Measurements from ENCODE around the gene PLXNA2.

DNA sequence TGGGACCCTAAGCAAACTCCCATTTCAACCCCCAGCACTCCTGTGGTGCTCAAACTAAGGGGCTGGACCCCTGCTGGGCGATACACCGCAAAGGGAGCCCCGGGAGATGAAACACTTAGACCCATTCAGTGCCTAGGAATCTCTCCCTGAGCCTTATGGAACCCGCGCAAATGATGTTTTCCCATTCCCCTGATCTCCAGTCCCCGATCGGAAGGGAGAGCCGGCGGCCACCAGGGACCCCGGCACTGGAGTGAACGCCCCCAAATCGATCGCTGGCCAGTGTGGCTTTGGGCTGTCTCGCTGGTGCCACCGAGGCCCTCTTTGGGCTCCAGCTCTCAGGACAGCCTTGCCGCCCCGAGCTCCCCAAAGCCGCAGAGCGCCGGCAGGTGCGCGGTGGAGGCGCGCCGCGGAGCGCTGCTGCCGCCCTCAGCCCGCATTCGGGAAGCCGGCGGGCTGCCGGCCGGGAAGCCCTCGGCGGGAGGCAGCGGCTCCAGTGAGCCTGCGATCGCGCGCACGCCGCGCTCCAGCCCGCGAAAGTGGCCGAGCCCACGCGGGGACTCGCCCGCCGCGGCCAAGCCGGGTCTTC is 1.1 kb downstream of the PLXNA2 start:
- TF ChIP-seq, protein P1, sequence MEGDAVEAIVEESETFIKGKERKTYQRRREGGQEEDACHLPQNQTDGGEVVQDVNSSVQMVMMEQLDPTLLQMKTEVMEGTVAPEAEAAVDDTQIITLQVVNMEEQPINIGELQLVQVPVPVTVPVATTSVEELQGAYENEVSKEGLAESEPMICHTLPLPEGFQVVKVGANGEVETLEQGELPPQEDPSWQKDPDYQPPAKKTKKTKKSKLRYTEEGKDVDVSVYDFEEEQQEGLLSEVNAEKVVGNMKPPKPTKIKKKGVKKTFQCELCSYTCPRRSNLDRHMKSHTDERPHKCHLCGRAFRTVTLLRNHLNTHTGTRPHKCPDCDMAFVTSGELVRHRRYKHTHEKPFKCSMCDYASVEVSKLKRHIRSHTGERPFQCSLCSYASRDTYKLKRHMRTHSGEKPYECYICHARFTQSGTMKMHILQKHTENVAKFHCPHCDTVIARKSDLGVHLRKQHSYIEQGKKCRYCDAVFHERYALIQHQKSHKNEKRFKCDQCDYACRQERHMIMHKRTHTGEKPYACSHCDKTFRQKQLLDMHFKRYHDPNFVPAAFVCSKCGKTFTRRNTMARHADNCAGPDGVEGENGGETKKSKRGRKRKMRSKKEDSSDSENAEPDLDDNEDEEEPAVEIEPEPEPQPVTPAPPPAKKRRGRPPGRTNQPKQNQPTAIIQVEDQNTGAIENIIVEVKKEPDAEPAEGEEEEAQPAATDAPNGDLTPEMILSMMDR (IDR thresholded peaks at IDR 0.05), result peak in 3 of 7 experiments; percentile 18 to 30 (median 19)
- no peak for TF ChIP-seq POLR2A (IDR thresholded peaks at IDR 0.05)

Data from body of pancreas (tissue), 4 donors.